Renal cortex interstitium (tissue), 11 donors: Measurements from ENCODE around the gene SLC9A9. TPM values are rescaled to one million over a fixed set of nuclear protein-coding genes. Genes with fewer than 3 reads are reported as not detected.

ENCODE experiments used
- DNase-seq, 11 donors: peaks; one replicate each; pipeline ENCODE4 v3.0.0-alpha.2; 2013; ENCODE audit warnings: low read depth in 9 of 11, low spot score in 4 of 11; ENCODE audit errors: extremely low read depth in 1 of 11
- polyA plus RNA-seq, 3 donors: library from polyadenylated mRNA; unstranded; fragments of 120-200 nt; gene quantifications; one replicate each; pipeline ENCODE4 v1.2.1, GENCODE V29; 2013; ENCODE audit not compliant: insufficient read length in 3 of 3

SLC9A9 gene
- polyA plus RNA-seq, 3 donors: 4.7 to 6.0 (median 5.6) TPM

DNA sequence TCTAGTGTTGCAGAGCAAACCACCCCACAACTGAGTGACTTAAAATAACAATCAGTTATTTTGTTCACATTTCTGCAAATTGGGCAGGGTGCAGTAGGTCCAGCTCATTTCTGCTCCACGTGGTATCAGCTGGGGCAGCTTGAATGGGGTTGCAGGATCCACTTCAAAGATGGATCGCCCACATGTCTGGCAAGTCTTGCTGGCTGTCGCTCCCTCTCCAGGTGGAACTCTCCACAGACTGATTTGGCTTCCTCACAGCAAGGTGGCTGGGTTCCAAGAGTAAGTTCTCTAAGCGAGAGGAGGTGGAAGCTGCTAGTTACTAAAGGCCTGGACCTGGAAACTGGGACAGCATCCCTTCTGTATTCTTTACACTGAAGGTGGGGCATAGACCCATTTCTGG lies 213.3 kb downstream of the SLC9A9 start:
- DNase-seq: no peak

DNA sequence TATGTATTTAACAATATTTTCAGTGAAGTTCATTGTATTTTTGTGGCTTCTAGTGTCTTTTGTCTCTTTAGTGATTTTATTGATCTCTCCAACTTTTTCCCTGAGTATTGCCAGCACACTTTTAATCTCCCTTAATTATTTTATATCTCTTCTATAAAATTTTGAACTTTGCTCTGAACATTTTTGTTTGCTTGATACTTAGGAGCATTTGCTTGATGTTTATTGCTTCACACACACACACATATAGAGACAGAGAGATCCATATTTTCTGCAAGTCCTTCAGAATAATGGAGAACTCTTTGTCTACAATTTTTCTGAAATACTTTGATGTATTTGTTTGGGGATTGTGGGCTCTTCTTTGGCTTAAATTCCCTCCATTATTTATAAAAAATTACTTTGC lies 213.8 kb downstream of the SLC9A9 start:
- DNase-seq: no peak

DNA sequence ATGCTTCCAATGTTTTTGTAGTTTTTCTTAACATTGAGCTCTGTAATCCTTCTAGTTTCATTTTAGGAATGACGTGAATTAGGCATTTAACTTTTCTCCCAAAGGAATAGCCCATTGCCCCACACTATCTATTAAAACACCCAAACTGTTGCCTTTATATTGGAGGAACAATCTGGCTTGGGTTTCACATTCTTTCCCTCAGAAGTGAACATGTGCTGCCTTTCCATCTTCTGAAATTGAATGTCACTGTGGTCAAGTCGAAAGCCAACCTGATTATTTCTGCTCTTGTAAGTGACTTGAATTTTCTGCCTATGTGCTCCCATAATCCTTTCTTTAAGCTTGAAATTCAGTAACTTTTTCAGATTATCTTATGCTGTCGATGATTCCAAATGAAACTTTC lies 214.5 kb downstream of the SLC9A9 start:
- DNase-seq: no peak

DNA sequence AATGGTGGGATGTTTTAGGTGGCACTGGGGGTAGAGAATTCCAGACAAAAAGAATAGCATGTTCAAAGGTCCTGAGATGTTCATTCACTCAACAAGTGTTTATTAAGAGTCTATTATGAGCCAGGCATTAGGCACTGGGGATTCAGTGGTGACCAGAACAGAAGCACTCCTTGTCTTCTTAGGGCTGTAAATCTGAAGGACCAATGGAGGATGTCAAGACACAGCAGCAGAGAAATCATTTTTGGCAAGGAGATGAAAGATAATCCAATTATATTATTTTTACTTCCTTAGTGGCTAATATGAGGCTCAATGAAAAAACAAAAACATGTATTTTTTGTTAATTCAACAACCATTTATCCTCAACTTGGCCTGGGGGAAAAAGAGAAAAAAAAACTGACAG lies 218.5 kb downstream of the SLC9A9 start:
- no peak for DNase-seq

DNA sequence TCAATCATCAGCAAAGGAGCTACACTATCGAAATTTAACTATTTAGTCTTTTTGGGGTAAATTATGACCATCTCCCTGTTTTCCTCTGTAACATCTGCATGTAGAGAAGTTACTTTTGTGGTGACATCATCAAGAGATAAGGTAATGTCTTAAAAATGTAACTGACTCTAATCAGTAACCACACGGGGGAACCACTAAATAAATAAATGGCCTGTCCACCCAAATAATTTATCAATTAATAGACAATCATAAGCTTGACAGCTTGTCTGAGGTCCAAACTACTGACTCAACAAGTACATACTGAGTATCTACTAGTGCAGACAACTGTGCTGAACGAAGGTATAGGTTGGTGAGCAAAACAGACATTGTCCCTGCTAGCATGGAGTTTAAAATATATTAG lies 219.3 kb downstream of the SLC9A9 start:
- DNase-seq: no peak

DNA sequence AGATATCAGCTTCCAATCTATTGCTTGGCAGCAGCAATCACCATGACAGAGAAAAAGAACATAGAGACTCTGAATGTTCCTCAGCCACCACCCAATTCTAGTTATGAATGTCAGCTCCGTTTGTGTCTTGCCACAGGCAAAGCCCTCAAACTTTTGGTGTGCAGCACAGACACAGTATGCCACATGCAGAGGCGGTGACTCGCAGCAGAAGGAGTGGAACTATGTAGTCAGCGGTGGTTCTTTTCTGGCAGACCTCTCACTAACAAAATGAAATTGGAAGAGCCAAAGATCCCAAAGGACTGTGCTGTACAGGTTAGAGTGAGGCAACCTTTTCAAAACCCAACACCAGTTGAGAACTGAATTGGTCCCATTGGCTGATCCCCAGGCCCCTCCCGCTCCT lies 220.9 kb downstream of the SLC9A9 start:
- no peak for DNase-seq

DNA sequence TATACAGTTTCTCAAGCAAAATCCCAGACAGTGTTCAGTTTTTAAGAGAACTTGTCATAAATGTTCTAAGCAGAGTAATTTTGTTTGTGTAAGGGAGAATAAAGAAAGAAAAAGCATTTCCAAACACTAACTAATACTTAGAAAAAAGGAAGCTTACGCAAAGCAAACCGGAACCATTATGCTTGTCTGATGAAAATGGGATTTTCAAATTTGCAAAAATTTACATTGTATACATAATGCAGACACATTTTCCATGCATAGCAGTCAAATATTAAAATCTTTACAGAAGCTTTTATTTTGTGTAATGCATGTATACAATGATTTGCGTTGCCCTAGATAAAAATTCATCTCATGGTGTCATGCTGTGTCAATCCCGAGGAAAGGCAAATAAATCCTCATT lies 229.0 kb downstream of the SLC9A9 start:
- no peak for DNase-seq

DNA sequence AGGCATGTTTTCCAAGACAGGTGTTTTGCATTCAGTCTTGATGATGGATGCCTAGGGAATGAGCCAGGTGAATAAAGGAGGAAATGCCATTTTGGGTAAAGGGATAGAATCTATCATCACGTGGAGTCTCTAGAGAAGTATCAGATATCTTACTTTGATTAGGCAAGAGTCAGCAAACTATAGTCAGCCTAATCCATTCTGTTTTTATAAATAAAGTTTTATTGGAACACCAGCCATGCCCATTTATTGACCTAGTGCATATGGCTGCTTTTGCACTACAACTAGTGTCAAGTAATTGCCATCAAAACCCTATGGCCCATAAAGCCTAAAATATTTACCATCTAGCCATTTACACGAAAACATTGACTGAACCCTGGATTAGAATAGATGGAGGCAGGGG lies 231.2 kb downstream of the SLC9A9 start:
- no peak for DNase-seq

DNA sequence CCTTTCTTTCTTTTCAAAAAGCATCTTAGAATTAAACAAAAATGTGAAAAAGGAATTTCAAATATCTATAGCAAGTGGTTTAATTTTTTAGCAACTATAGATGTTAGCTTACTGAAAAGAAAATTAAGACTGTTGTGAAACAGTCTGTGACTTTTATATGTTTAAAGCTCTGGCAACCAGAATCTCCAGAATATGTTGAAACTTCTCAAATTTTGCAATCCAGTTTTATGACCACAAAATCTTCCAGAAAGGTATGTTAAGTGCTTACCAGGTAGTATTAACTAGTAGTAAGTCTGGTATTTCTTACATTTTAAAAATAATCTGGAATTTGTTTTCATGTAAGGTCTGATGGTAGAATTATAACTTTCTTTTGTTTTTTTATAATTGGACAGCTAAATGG lies 235.0 kb downstream of the SLC9A9 start:
- no peak for DNase-seq

DNA sequence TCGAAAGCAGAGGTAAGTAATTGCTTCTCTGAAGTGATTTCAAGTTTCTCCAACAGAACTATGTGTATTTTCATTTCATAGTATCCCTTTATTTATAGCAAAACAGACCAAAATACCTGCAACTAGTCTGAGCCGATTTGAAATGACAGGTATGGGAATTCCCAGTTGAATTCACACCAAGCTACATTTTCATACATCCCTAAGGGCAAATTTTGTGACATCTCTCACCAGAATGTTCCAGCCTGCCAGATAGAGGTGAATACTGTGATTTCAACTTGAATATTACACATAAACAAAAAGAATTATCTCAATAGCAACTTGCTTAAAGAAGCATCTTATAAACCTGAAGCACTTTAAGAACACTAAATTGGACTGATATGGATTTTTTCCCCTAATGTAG lies 235.7 kb downstream of the SLC9A9 start:
- no peak for DNase-seq

DNA sequence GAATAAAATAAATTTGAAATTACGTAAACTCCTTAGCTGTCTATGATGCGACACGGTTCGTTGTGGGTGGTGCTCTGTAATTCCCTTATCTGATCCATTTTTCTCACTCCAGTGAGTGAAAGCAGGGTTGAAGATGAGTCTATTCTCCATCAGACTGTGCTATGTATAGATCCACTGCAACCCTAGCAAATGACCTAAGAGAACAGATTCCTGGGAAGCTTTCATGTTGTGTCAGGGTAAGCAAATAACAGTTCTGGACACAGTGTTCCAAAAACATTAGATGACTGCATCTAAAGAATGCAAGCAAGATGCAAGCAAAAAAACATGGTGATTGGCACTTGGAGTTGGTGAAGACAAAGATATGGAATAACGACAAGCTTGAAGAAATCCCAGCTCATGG lies 239.3 kb downstream of the SLC9A9 start:
- DNase-seq: no peak

DNA sequence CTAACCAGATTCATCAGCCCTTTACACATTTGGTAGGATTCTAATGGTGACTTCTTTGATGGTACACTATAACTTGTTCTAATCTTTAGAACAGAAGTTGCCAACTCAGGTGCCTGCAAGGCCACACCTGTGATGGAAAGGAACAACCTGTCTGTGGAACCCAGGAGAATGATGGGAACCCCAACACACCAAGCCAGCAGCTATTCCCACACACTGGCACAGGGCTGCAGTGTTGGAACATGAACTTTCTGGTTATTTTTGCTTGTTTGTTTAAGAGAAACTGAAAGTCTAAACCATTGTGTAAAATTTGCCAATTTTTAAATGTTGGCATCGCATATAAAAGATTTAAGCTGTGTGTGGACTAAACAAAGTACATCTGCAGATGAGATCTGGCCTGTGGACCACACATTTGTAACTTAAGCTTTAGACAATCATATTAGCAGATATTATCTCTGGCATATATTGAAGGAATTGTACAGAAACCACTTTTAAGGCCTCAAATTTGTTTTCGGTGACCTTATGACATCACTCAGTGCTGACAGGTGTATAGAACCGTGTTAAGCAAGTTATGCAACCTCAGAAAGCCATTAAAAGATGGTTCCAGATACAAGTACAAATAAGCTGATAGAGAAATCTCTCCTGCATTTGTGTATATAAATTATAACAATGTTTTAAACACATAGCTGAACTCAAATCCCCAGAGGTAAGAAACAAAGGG lies 242.9 kb downstream of the SLC9A9 start:
- no peak for DNase-seq

DNA sequence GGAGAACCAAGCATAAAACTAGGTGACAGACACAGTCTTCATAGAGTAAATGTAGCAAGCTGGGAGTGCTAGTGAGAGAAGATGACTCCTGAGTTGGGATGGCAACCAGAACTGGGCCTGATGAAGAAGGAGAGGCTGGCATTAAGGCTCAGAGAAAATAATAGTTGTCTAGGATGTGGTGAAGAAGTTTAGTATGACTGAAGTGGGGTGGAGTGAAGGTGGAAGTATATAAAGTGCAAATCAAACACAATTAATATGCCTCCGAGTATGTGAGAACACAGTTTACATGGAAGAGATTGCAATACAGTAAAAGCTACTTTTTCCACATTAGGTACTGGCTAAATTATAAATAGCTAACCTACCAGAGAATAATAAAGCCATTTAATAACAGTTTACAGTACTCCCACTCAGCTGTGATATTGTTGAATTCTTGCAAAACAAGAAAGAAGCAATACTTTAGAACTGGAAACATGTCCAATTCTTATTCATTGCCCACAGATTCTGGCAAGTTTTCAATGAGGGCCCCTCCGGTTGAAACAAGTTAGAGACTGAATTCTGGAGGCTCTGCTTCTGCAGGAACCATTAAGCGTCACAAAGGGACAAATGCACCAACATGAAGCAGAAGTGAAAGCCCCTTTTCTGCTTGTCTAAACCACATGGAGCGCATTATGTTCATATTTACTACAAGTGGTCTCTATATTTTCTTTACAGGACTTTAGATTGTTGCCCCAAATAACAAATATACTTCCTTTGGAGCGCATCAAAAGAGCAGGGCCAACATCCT lies 243.7 kb downstream of the SLC9A9 start:
- no peak for DNase-seq

DNA sequence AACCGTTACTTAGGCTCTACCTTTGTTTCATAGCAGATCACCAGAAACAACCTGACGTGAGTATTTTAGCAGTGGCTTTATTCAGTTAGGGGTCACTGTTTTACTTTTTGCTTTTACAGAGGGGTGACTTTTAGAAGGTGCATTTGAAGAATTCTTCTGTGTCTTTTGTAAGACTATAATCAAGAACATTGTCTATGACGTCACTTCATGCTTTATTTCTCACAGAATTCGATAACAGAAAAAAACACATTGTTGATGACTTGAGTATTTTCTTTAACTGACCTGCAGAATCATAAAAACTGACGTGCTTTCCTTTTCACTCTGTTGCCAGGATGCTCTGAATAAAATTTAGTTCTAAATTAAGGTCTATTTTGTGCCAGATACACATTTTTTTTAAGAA lies 244.5 kb downstream of the SLC9A9 start:
- DNase-seq: no peak

DNA sequence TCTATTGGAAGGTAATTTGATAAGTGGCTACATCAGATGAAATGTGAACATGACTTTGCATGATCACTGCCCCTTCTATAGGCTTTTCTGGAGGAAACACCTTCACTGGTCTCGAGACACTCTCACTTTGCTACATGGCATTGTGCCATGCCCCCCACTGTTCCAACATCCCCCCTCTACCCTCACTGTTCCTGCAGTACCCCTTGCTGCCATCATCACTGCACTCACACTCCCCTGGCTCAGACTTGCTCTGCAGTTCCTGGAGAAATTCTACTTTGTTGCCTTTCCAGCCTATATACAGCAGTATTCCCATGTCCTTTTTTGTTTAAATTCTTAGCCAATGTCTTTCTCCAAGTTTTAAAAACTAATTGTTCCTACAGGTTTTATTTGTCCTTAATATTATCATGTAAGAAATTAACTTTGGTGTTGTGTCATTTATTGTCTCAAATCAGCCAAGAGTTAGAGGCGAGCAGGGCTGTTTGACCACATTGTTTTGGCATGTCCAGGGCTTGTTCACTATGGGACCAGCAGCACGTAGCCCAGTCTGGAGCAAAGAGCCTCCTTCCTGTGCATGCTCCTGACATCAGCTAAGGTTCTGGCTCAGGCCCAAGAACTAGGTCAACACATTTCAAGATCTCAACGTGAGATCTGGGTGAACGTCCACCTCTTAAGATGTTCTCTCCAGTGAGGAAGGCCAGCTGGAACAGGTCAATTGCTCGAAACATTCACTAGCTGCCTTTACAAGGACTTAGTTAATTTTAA lies 246.4 kb downstream of the SLC9A9 start:
- DNase-seq: peak in 2 of 11 donors; percentile 20 to 27

DNA sequence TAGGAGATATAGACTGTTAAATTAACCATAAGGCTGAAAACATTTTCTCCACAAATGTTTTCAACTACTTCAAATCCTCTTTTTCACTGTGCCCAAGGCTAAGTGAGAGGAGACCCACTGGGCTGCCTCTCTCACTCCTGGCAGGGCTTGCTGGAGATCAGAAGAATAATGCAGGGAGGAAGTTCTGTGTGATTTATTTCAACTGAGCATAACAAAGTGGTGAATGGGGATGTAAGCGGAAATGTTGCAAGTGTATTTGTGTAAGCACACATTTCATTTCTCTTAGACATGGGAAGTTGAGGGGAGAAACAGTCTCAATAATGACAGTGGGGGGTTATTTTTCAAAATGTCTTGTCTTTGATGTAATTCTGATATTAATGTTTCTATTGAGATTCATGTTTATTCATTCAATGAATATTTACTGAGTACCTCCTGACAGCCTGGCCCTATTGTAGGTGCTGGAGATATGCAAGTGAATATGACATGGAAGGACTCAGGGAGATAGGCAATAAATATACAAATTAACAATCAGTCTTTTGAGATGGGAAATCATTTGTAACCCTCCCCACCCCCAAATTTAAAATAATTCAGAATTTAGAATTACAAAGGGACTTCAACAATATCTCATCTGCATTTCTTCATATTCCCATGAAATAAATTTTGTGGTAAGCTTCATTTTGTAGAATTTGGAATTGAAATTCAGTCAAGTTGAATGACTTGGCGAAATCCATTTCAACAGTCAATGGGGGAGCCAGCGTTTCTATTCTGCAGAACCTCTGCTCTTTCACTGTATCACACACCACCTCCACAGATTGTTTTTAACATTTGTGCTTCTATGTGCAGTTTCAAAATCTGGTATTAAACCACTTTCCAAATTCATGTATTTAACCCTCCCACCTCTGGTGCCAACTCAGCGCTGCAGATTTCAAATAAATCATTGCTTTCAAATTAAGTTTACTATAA lies 247.2 kb downstream of the SLC9A9 start:
- DNase-seq: no peak

DNA sequence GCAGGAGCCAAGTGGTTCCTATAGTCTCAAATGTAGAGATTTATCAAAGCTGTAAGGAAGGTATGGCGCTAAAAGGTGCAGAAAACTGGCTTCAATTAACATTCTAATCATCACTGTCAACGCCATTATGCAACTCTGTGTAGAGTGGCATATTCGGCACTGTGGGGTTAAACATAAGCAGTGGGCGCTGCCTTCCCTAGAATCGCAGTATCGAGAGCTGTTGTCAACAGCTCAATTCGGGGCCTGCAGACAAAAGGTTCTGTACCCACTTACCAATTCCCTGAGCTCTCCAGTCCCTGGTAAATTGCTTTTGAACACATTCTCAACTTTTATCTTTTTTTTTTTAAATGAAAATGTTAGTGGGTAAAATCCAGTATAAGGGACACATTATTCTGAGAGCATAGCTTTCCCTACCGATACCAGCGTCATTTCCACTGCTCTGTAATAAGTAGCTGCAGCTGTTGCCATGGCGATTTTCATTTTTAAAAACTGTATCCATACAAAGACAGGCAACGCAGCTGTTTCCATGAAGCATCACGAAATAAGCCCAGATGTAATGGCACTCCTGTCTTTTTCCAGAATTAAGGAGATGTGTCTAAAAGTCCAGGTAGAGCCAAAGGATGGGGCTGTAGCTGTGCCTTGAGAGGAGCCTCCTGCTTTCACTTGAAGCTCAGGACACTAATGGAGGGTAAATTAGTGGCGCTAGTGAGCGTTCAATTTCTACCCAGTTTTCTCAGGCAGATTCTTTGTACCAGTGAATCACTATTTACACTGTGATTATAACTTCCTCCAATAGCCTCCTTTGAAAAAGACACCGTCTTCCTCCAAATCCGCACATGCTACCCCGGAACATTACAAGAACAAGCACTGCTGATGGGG lies 250.3 kb downstream of the SLC9A9 start:
- DNase-seq: no peak
